Measurements from ENCODE around the gene EYA2.

DNA sequence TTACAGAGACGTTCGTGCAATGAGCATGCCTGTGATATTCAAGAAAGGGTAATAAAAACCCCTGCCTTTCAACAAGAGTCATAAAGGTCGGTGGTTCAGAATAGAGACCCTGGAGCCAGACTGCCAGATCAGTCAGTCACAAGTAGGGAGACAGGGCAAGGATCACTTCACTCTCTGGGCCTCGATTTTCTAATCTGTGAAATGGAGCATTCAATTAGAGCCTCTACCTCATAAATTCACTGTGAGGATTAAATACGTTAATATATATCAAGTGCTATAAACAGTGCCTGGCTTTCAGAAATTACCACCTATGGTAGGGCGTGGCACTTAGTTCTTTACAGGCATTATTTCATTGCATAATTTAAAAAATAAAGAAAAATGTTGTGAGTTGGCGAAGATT is 43.7 kb upstream of the EYA2 start:
- TF ChIP-seq, protein P1, sequence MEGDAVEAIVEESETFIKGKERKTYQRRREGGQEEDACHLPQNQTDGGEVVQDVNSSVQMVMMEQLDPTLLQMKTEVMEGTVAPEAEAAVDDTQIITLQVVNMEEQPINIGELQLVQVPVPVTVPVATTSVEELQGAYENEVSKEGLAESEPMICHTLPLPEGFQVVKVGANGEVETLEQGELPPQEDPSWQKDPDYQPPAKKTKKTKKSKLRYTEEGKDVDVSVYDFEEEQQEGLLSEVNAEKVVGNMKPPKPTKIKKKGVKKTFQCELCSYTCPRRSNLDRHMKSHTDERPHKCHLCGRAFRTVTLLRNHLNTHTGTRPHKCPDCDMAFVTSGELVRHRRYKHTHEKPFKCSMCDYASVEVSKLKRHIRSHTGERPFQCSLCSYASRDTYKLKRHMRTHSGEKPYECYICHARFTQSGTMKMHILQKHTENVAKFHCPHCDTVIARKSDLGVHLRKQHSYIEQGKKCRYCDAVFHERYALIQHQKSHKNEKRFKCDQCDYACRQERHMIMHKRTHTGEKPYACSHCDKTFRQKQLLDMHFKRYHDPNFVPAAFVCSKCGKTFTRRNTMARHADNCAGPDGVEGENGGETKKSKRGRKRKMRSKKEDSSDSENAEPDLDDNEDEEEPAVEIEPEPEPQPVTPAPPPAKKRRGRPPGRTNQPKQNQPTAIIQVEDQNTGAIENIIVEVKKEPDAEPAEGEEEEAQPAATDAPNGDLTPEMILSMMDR (IDR thresholded peaks at IDR 0.05), result no peak
- TF ChIP-seq POLR2AphosphoS5 (IDR thresholded peaks at IDR 0.05; ENCODE audit: insufficient read depth in 1 of 2, low read depth in 1 of 2), result no peak
